Activated CD4-positive, alpha-beta T cell treated with anti-CD3 and anti-CD28 coated beads, Interleukin-2, amount 50 U/mL, for 1 hour (primary cell): ENCODE results near the gene C2orf72.
"Not testable (repeated sequence)": the region's sequence is repeated elsewhere in the genome, so short reads cannot be mapped to it uniquely, and the experiment has no call there.

Experiments used
- DNase-seq: peaks from one replicate; pipeline ENCODE4 v3.0.0-alpha.2; 2020

C2orf72 gene

GRCh38 chr2:231047274-231047922 is 10.1 kb downstream of the C2orf72 start:
- no peak for DNase-seq

DNA sequence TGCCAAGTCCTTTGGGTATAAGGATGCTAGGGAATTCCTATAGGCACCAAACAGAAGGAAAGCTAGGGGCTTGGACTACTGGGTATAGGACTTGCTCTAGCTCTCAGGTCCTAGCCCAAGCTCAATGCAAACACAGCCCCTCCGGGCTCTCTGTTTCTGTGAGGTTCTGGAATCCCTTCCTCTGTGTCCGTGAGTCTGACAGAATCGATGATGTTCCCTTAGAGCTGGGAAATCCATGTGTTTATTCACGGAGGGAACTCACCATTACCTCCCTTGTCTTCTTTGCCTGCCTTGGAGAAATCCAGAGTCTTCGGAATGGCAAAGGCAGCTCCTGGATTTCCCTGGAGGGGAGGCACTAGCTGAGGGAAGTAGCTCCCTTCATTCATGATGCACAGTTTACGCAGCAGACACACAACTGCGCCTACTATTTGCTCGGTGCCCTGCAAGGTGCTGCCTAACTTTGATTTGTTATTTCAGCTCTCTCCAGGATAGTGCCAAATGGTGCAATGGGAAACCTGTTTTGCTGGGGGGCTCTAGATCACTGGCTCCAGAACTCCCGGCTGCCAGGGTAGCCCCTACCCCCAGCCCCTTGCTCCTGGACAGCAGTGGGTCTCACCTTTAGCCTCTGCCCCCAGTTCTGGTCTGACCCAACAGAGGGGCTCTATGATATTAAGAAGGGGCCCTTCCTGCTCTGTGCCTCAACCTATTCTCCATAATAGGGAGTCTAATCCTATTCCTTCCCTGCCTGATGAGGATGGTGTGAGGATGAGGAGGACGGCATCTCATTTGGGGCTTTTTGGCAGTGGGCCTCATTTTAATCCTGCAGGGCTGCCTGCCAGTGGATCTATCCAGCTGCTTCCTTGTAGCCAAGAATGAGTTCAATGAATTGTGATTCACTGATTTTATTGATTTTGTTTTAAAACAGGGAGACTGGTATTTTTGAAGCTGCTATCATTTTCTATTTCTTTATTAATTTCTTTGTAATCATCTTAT is 10.9 kb downstream of the C2orf72 start:
- no peak for DNase-seq

DNA sequence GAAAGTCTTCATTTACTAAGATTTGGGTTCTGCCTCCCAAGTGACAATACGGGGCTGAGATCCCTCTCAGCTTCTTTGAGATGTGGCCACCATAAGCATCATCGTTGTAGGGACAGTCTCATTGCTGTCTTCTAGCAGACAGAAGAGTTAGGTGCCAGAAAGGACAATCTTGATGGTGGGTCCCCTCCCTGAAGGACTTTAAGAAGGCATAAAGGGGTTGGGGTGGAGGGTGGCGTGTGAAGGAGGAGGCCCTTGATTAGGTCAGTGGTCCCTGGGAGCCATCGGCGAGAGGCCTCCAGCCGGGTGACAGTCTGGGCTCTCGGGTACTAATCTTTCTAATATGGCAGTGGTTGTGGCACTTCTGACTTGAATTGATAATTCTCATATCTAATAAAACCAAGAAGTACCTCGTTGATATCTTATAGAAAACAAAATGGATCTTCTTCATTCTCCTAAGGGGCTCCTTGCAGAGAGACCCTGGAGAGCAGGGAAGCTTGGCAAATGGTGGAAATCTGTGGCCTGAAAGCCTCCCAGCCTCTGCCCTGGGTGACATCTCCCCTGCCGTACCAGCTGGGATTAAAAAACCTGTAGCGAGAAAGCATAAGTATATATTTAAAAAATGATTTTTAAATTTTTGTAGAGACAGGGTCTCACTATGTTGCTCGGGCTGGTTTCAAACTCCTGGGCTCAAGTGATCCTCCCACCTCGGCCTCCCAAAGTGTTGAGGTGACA is 12.1 kb downstream of the C2orf72 start:
- DNase-seq = no peak

DNA sequence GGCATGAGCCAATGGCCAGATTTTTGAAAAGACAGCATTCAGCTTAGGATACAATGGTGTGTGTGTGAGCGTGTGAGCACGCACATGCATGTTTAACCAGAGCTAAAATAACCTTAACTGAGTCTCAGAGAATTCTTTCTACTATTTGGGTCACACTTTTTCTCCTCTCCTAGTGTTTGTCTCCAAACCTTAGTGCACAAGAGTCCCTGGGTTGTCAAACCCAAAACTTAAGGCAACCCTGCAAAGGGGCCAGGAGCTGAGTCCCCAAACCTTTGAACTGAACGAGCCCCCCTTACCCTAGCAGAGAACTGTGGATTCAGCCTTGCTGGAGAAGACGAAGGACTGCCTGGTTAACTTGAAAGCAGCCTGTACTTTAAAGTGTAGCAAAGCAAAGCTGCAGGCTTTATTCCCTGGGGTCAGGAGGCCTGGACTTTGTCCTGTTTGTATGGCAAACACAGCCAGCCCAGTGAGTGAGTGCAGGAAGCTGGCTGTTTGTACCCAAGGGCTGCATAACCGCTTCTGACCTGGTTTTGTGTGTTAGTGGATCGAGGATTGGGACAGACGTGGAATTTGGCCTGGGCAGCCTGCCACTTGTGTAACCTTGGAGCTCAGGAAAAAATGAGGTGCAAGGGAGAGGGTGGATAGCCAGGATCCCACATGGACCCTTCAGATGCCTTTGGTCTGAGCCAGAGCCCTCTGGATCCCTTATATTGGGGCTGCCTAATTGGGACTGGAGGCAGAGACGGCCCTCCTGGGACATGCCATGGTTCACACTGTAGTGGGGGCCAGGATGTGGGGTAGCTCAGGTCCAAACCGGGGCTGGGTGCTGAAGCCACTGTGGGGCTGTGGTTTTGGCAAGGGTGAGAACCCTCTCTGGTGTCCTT is 12.9 kb downstream of the C2orf72 start:
- no peak for DNase-seq

GRCh38 chr2:231051116-231051515 is 13.8 kb downstream of the C2orf72 start:
- DNase-seq = no peak

- peak; percentile 78 for DNase-seq
Measured at GRCh38 chr2:231052494-231053451, 15.4 kb downstream of the C2orf72 start.

- DNase-seq = no peak
Measured at GRCh38 chr2:231053846-231054245, 16.5 kb downstream of the C2orf72 start.

- peak; percentile 91 for DNase-seq
Measured at GRCh38 chr2:231056453-231057416, 19.4 kb downstream of the C2orf72 start, which contains the start of gene PSMD1. Gene PSMD1, plus strand, starts transcription at chr2:231056867. Its CDS starts 159 bp downstream, at chr2:231057026.

DNA sequence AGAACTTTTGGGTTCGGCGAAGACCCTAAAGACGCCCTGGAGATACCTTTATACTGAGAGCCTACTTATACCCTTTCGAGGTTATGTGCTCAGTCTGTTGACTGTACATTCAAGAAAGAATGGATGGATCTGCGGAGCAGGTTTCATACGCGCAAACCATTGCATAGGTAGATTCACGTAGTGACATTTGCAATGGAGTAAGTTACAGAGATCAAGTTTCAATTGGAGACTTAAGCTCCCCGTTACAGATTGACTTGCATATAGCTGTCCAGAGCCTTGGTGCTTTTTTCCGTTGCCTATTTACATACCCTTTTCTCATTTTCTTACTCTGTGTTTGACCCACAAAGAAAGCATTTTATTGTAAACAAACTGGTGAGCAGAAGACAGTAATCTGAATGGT is 20.3 kb downstream of the C2orf72 start:
- no peak for DNase-seq

DNA sequence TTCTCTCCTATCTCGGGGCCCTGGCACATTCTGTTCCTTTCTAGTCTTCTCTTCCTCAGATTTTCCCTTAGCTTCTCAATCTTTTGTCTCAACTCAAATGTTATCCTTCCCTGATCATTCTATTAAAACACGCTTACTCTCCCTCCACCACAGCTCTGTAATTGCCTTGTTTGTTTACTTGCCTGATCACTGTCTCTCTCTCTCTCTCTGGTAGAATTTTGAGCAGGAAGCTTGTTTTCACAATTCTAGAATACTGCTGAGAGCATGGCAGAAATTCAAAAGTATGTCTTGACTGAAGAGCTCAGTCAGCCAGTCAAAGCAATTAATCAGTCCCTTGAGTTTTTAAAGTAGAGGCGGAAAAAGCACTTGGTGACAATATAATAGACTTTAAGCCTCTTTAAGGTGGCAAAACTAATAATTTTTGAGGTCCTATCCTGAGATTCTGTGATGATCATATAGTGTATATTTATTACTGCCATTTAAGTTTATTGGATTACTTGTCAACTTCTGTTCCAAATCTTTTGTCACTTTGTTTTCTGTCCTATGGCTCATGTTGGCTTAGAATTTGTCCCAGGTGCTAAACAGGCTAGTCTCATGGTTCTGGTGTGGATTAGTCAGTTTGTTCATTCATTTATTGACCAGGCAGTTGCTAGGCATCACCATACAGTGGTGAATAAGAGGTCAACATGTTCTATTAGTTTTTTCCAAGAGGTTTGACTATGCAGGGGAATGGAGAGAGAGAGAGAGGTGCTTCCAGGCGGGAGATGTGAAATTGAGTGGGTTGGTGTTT is 21.6 kb downstream of the C2orf72 start:
- no peak for DNase-seq

DNA sequence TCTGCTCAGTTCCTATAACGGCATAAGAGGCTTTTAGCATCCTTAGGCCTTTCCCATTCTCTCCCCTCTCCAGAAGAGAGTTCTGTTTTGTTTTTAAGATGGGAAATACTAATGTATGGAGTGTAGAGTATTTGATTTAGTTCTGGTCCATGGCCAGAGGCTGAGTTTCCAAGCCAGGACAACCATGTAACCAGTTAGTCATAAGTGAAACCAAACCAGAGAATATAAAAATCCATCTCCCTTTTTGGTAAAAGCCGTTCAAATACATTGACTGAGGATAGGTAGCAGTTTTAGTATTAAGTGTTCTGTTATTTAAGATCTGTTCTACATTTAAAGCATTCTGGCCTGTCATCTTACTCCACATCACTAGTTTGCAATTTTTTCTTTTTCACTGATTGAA is 22.4 kb downstream of the C2orf72 start:
- DNase-seq = no peak

DNA sequence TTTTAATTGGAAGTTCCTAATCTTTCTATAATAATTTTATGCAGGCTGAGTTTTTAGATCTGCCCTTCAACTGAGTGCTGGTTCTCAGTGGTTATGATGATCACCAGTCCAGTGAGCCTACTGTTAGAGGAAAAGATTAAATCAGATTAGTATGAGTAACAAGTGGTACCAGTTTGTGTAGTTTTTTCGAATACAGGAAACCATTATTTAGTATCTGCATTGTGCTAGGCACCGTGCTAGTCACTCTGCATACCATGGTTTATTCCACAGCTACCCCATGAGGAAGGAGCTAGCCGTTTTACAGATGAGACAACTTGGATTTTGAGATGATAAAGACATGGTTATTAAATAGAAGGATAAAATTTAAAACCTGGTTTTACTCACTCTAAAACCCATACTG is 25.5 kb downstream of the C2orf72 start:
- no peak for DNase-seq

- no peak for DNase-seq
Measured at GRCh38 chr2:231063347-231063746, 26.0 kb downstream of the C2orf72 start.

GRCh38 chr2:231065966-231066365 is 28.6 kb downstream of the C2orf72 start:
- no peak for DNase-seq

- DNase-seq = not testable (repeated sequence)
Measured at GRCh38 chr2:231067531-231067930, 30.2 kb downstream of the C2orf72 start.

GRCh38 chr2:231068525-231069222 is 31.4 kb downstream of the C2orf72 start:
- DNase-seq = no peak

DNA sequence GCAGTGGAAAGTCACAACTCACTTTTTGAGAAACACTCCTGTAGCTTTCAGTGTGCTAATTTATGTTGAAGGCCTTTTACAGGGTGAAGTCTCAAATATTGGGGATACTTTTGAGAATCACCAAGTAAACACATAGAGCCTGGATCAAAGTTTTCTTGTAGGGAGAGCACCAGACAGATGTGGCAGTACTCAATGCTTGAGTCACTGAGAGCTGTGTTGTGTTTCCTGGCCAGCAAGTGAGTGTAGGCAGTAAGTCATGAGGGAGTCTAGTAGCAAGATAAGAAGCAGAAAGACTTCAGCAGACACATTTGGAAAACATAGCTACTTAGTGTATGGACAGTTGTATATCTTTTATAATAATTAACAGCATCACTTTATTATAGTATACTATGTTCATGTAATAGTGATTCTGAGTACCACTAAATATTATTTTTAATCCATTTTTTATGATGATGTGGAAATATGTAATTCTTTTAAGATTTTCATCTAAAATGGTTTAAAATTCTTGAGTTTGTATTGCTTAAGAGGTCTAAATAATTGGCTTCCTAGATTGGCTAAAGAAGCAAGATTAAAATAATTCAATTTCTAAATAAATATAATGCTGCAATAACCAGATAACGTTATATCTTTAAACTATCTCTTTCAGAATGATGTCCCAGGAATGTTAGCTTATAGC is 32.2 kb downstream of the C2orf72 start:
- DNase-seq = no peak

- no peak for DNase-seq
Measured at GRCh38 chr2:231084565-231084964, 47.2 kb downstream of the C2orf72 start.
